Activated T-cell treated with anti-CD3 and anti-CD28 coated beads for 1 hour (primary cell): ENCODE measurements around the gene DNAJB5.
"Not testable (repeated sequence)": the region's sequence is repeated elsewhere in the genome, so short reads cannot be mapped to it uniquely, and the experiment has no call there.

ENCODE experiments used
- DNase-seq: peaks from one replicate; pipeline ENCODE4 v3.0.0-alpha.2; 2020; ENCODE audit warnings: low read depth

Gene DNAJB5

DNA sequence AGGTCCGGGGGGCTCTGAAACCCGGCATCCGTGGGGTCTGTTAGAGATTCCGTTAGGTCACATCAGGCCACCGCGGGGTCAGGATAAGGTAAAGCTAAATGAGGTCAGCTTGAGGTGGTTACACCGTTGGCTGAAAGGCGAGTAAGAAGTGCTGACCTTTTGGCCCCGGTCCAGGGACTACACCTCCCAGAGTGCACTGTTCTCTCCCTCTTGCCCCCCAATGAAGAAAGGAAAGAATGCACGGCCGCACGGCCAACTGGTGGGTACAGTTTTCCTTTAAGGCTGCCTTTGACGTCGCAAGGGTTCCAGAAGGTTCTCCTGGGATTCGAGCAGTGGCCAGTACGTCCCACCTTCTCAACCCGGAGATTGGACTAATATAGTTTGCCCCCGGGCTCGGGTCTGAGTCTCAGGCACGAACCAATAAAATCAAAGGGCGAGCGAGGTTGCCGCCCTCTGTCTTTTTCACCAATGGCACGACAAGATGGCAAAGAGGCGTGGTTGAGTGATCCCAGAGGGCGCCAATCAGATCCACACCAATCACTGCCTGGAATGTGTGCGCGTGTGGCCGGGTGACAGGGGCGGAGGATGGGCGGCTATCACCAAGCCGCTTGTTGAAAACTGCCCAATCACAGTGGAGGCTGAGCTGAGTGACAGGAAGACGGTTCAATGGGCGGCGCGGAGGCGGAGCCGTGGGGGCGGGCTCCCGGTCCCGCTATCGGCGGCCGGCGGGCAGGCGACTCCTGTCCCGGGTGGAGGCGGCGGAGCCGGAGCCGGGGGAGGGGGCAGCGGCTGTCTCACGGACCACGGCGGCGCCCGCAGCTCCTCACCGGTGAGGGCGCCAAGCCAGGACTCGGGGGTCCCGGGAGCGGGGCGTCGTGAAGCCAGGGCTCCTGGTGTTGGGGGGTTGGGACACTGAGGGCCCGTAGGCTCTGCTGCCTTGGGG, at the start of gene DNAJB5:
DNAJB5 (plus strand) TSS at position 743 of the 943 bp plus-strand sequence. CDS start 886 bp downstream, outside the sequence.
- DNase-seq = peak; percentile 92

DNA sequence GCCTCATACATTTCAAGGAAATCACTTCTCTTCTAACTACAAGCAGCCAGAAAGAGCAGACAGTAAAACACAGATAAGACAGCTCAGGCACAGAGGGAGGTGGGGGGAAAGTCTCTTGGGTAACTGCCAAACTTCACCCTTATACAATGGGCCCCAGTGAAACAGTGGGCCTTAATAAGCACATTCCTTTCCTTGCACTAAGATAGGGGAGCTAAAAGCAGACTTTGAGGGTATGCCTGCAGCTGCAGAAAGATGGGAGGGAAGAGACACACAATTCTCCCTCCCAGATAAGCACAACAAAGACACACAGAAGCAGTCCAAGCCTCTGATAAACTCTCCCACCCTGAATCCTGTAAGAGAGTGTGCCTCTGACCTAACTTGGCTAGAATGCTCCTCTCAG, 49.6 kb upstream of the DNAJB5 start:
- not testable (repeated sequence) for DNase-seq

GRCh38 chr9:34948451-34948850, 41.1 kb upstream of the DNAJB5 start:
- no peak for DNase-seq

DNA sequence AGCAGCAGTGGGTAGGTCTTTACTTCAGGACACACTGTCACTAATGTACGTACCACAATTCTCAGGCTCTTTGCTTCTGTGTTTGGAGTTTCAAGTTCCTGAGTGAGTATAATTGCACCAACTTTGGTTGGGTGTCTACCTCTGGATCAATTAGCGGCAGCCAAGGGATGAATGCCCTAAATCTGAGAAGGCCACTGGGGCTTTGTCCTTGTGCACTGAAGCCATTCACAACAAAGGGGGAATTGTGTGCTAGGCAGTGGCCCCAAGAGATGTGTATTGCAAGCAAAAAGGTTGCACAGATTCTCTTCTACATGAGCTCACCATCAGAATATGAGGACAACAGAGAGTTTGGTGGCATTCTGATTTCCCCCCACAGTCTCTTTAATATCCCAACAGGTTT, 35.3 kb upstream of the DNAJB5 start:
- DNase-seq = no peak

- not testable (repeated sequence) for DNase-seq
Observed at GRCh38 chr9:34956066-34956465, 33.5 kb upstream of the DNAJB5 start.

GRCh38 chr9:34956648-34957047, 32.9 kb upstream of the DNAJB5 start:
- no peak for DNase-seq

- no peak for DNase-seq
Observed at GRCh38 chr9:34957492-34958410, 31.8 kb upstream of the DNAJB5 start, which contains the start of gene PHF24. TSS of gene PHF24 (plus strand) at chr9:34958285. CDS start at chr9:34971299, 13,014 bp downstream.

- no peak for DNase-seq
Observed at GRCh38 chr9:34958411-34958982, 31.0 kb upstream of the DNAJB5 start.

DNA sequence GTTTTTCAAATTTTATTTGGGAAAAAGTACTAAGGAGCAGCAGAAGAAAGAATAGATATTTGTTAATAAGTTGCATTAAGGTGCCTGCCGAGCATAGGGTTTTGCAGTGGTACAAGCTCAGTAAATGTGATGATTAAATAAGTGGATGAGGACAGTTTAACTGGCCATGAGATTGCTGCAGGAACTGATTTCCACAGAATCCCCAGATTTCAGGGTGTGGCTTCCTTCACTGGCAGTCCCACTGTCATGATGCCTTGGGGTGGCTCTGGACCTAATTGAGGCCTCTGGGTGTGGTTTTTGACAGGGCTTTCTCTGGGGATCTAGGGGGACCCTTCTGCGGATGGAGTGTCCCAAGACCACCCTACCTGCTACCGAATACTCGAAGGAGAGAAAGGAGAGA, 30.1 kb upstream of the DNAJB5 start:
- no peak for DNase-seq

DNA sequence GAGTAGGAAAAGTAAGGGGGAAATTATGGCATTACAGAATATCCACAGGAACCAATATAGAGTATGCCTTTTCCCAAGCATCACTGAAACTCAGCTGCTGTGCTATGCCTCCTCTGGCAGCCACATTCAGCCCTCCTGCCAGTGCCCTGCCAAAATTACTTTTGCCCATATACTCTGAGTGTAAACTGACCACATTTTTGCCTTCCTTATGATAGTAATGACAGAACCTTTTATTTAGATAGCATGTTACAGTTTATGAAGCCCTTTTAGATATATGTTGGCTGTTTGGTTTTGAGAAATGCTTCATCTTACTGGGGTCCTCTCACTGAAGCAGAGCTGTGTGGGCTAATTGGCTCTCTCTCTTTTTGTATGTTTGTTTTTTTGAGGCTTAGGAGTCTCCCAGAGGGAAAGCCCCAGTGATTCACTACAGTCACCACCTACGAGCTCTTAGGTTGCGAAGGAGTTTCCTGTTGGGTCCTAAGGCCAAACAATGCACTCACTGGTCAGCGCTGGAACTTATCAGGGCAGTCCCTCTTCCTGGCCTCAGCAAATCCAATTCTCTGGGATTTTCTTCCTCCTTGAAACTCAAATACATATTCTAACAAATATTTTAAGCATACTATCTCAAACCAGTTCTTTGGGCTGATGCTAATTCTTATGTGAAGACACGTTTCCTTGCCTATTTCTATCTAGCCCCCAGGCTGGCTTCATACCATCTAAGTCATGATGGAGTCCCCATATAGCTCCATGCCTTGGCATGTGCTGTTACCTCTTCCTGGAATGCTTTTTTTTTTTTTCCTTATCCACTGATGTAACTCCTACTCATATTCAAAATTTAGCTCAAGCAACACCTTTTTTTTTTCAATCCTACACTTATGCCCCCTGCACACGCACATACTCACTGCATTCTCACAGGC, 27.7 kb upstream of the DNAJB5 start:
- no peak for DNase-seq

DNA sequence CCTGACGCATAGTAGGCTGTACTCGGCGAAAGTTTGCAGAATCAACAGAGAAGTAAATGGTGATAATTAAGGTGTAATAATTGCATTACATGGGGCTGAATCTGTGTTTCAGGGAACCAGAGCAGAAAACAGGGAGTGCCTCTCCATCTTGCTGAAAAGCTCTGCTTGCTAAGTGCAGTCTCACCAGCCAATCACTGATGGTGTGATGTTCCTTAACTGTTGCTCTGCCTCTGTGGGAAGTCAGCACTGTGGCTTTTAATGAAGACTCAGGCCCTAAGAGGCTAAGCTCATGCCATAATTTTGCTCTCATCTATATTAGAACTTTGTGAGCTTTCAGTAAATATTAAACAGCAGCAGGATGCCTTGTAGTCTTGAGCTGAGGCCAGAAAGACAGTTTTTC, 27.0 kb upstream of the DNAJB5 start:
- no peak for DNase-seq

DNA sequence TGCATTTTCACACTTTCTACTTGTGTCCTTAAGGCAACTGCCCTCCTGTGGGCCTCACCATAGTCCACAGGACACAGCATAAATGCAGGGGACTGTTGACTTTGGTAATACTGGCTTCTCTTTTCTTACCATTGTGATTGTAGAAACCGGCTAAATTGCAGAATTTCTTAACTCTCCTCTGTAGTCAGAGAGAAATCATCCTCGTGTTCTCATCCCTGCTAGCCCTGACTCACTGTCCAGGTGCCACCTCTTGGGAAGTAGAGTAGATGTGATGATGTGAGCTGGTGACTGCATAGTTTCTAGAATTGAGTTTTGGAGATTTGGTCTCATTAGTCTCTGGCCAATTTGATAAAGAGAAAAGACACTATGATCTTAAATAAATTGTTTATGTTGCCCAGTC, 26.0 kb upstream of the DNAJB5 start:
- DNase-seq = no peak

- DNase-seq = no peak
Observed at GRCh38 chr9:34964458-34964857, 25.1 kb upstream of the DNAJB5 start.

GRCh38 chr9:34971146-34971811, 18.3 kb upstream of the DNAJB5 start:
- DNase-seq = no peak

GRCh38 chr9:34974664-34975063, 14.9 kb upstream of the DNAJB5 start:
- no peak for DNase-seq

GRCh38 chr9:34976441-34976840, 13.1 kb upstream of the DNAJB5 start:
- DNase-seq = no peak

DNA sequence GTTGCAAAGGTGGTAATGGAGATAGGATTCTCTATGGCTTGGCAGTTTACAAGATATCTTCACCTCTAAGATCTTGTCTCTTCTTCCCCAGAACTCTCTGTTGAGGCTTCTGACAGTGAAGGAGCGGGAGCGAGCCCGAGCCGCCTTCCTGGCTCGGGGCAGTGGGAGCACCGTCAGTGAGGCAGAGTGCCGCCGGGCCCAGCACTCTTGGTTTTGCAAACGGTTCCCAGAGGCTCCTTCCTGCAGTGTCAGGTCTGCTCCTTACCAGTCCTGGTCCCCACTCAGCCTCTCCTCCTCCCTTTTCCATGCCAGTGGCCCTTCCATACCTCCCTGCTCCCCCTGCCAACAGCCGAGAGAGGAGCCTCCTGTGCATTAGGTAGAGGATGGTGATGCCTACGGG, 12.6 kb upstream of the DNAJB5 start:
- no peak for DNase-seq

DNA sequence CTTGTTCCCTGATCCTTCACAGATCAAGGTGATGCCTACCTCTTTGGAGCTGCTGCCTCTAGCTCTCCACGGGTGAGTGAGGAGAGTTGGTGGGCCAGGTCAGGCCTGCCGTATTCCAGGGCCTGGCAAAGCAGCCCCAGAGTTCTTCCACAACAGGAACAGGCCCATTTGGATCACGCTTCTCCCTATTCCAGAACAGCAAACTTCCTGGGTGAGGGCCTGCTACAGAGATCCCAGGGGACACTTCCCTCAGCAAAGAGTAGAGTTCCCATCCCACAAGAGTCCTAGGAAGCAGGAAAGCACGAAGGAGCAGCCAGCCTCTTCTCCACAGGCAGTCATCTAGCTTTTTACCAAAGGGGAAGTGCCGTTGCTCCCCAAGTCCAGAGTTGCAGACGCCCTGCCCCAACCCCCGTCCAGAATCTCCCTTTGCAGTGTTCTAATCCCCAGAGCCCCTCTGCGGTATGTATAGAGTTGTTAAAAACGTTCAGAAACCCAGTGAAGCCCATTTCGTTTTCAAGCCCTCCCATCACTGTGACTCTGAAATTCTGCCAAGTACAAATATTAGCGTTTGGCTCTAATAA, 9.3 kb upstream of the DNAJB5 start:
- no peak for DNase-seq

DNA sequence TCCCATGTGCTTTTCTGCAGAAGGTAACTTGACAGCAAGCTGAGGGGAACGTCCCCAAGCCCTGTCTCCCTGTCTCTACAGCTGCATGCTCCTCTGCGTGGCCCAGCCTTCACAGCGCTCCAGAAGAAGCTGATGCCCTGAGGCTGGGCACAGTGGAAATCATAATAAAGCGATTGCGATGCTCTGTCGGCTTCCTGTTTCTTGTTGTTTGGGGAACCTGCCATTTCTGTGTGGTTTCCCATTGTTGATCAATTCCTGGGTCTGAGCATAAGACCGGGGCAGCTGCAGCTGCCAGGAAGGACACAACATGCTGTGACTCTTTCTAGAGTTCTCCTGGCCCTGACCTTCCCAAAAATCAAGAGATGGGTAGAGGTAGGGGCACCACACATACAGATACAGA, 7.2 kb upstream of the DNAJB5 start:
- DNase-seq = no peak

- DNase-seq = no peak
Observed at GRCh38 chr9:34983209-34983608, 6.3 kb upstream of the DNAJB5 start.
